Activated T-cell treated with anti-CD3 and anti-CD28 coated beads, Interleukin-2, amount 50 U/mL, for 72 hours (primary cell): Measurements from ENCODE around the gene FANCE. TPM values are rescaled to one million over a fixed set of nuclear protein-coding genes. Genes with fewer than 3 reads are reported as not detected.
"Not testable (repeated sequence)": the region's sequence is repeated elsewhere in the genome, so short reads cannot be mapped to it uniquely, and the experiment has no call there.

Source experiments
- ATAC-seq, 2 donors: fragments of 150-1000 bp; cut with Tn5 transposase; replicated peaks in 1 of 2; 2 replicates each; pipeline ENCODE4 v1.10.0; 2021; ENCODE audit warnings: moderate library complexity in 2 of 2, mild to moderate bottlenecking in 1 of 2
- DNase-seq, 2 donors: peaks; one replicate each; pipeline ENCODE4 v3.0.0; 2021 to 2022; ENCODE audit warnings: mixed read lengths in 1 of 2
- H3K27ac Mint-ChIP-seq: one replicate; pipeline ENCODE4 v1.8.0; 2022; ENCODE audit warnings: mild to moderate bottlenecking, moderate library complexity, mixed read lengths
- H3K27me3 Mint-ChIP-seq: one replicate; pipeline ENCODE4 v1.8.0; 2022; ENCODE audit warnings: low read depth, mixed read lengths
- H3K36me3 Mint-ChIP-seq, 2 donors: one replicate each; pipeline ENCODE4 v1.8.0; 2022; ENCODE audit warnings: mixed read lengths in 2 of 2, mild to moderate bottlenecking in 1 of 2; ENCODE audit not compliant: insufficient read depth in 2 of 2
- H3K4me1 Mint-ChIP-seq: one replicate; pipeline ENCODE4 v1.8.0; 2022; ENCODE audit warnings: low read depth, mixed read lengths
- H3K4me3 Mint-ChIP-seq, 2 donors: one replicate each; pipeline ENCODE4 v1.8.0; 2022; ENCODE audit warnings: mild to moderate bottlenecking in 2 of 2, mixed read lengths in 2 of 2, moderate library complexity in 2 of 2
- H3K9me3 Mint-ChIP-seq, 2 donors: one replicate each; pipeline ENCODE4 v1.8.0; 2022; ENCODE audit warnings: mixed read lengths in 2 of 2
- total RNA-seq, 2 donors: library from RNA; stranded (reverse); gene quantifications; one replicate each; pipeline ENCODE4 v1.2.3, GENCODE V29; 2022

Gene FANCE
- total RNA-seq, 2 donors from 2014 or later: 22.0 to 27.2 TPM

GRCh38 chr6:35507221-35507620 lies 55.1 kb downstream of the FANCE start:
- Mint-ChIP-seq H3K36me3 (no peaks in the 10 kb centered on the region), H3K27me3 (peaks cover 22% of the 10 kb centered on the region), H3K4me3 (no peak overlapping the region), H3K9me3 (no peaks in the 10 kb centered on the region), H3K4me1 (peaks cover 6% of the 10 kb centered on the region), H3K27ac (no peak overlapping the region)
- DNase-seq (no peak), ATAC-seq (no peak)

GRCh38 chr6:35508027-35508426 lies 55.9 kb downstream of the FANCE start:
- Mint-ChIP-seq H3K9me3 (no peaks in the 10 kb centered on the region), H3K4me3 (no peak overlapping the region), H3K27me3 (peaks cover 16% of the 10 kb centered on the region), H3K36me3 (no peaks in the 10 kb centered on the region), H3K4me1 (peaks cover 6% of the 10 kb centered on the region), H3K27ac (no peak overlapping the region)
- DNase-seq (no peak), ATAC-seq (no peak)

- ATAC-seq (no peak), DNase-seq (no peak)
- no peak overlapping the region for H3K4me3 Mint-ChIP-seq
- H3K36me3 Mint-ChIP-seq: no peaks in the 10 kb centered on the region
- H3K4me1 Mint-ChIP-seq: peaks cover 6% of the 10 kb centered on the region
- peaks cover 16% of the 10 kb centered on the region for H3K27me3 Mint-ChIP-seq
- no peak overlapping the region for H3K27ac Mint-ChIP-seq
- no peaks in the 10 kb centered on the region for H3K9me3 Mint-ChIP-seq
Measured at GRCh38 chr6:35508542-35508941, 56.4 kb downstream of the FANCE start.

GRCh38 chr6:35510916-35511561 lies 58.9 kb downstream of the FANCE start:
- DNase-seq (no peak), ATAC-seq (no peak)
- H3K36me3 Mint-ChIP-seq: no peaks in the 10 kb centered on the region
- H3K4me1 Mint-ChIP-seq: peaks cover 6% of the 10 kb centered on the region
- H3K27ac Mint-ChIP-seq: no peak overlapping the region
- H3K4me3 Mint-ChIP-seq: no peak overlapping the region
- H3K27me3 Mint-ChIP-seq: peaks cover 16% of the 10 kb centered on the region
- no peaks in the 10 kb centered on the region for H3K9me3 Mint-ChIP-seq

- peaks cover 6% of the 10 kb centered on the region for H3K4me1 Mint-ChIP-seq
- no peaks in the 10 kb centered on the region for H3K9me3 Mint-ChIP-seq
- no peak for DNase-seq
- ATAC-seq: no peak
- H3K27me3 Mint-ChIP-seq: peaks cover 16% of the 10 kb centered on the region
- H3K27ac Mint-ChIP-seq: no peak overlapping the region
- no peaks in the 10 kb centered on the region for H3K36me3 Mint-ChIP-seq
- H3K4me3 Mint-ChIP-seq: peak overlapping the region in 1 of 2 donors; percentile 37
Measured at GRCh38 chr6:35511562-35511941, 59.4 kb downstream of the FANCE start.

- Mint-ChIP-seq H3K4me3 (peak overlapping the region in 1 of 2 donors; percentile 37), H3K27ac (no peak overlapping the region), H3K4me1 (peaks cover 6% of the 10 kb centered on the region), H3K9me3 (no peaks in the 10 kb centered on the region), H3K36me3 (no peaks in the 10 kb centered on the region), H3K27me3 (peaks cover 16% of the 10 kb centered on the region)
- DNase-seq (no peak), ATAC-seq (no peak)
Measured at GRCh38 chr6:35512006-35512405, 59.9 kb downstream of the FANCE start.

- Mint-ChIP-seq H3K4me3 (peak within 1 kb of the TSS in 1 of 2 donors; percentile 37), H3K4me1 (peaks cover 6% of the 10 kb centered on the region), H3K27ac (no peak within 1 kb of the TSS), H3K27me3 (peaks cover 16% of the 10 kb centered on the region), H3K9me3 (no peaks in the 10 kb centered on the region), H3K36me3 (no peaks in the 10 kb centered on the region)
- ATAC-seq (no peak), DNase-seq (no peak)
Measured at GRCh38 chr6:35512740-35513139, 60.6 kb downstream of the FANCE start, which contains the start of gene TULP1. TSS of gene TULP1 (minus strand) at chr6:35512896. CDS start at chr6:35512858, 38 bp downstream.

- Mint-ChIP-seq H3K36me3 (no peaks in the 10 kb centered on the region), H3K27ac (no peak overlapping the region), H3K27me3 (peaks cover 8% of the 10 kb centered on the region), H3K4me3 (no peak overlapping the region), H3K4me1 (peaks cover 6% of the 10 kb centered on the region), H3K9me3 (no peaks in the 10 kb centered on the region)
- ATAC-seq (no peak), DNase-seq (no peak)
Measured at GRCh38 chr6:35514587-35514986, 62.4 kb downstream of the FANCE start.

- not testable (repeated sequence) for H3K27ac Mint-ChIP-seq, DNase-seq, ATAC-seq
Measured at GRCh38 chr6:35515939-35516338, 63.8 kb downstream of the FANCE start.

More at GRCh38 chr6:35515939-35516338, 63.8 kb downstream of the FANCE start:
- H3K4me1 Mint-ChIP-seq, H3K4me3 Mint-ChIP-seq, H3K27me3 Mint-ChIP-seq, H3K36me3 Mint-ChIP-seq, H3K9me3 Mint-ChIP-seq: not testable (repeated sequence)

Other genes starting within 250 kb of the FANCE start
- under 1 TPM; 0.05 to 0.16 TPM for gene SCUBE3, start 238.4 kb upstream of the FANCE start, total RNA-seq
- 10 to 100 TPM; 52.1 to 55.9 TPM for gene ZNF76, start 192.6 kb upstream of the FANCE start, total RNA-seq
- 100 to 1,000 TPM; 108 to 127 TPM for gene DEF6, start 154.5 kb upstream of the FANCE start, total RNA-seq
- gene PPARD, start 109.8 kb upstream of the FANCE start, total RNA-seq: 10 to 100 TPM; 24.1 to 27.9 TPM
- 1,000 to 10,000 TPM; 2,353 to 2,363 TPM for gene RPL10A, start 16.1 kb downstream of the FANCE start, total RNA-seq
- gene TEAD3, start 44.7 kb downstream of the FANCE start, total RNA-seq: 1 to 10 TPM; 1.7 to 1.9 TPM
- not detected for gene TULP1, start 60.6 kb downstream of the FANCE start, total RNA-seq
- gene FKBP5, start 236.6 kb downstream of the FANCE start, total RNA-seq: 100 to 1,000 TPM; 106 to 120 TPM